SU-DHL-6 (cell line): ENCODE data around the gene ZNF385C.

Source experiments
- H2AFZ ChIP-seq: fragments of 200-600 bp; sonication (generic); 2 replicates; pipeline ENCODE4 v1.6.1; 2014; ENCODE audit warnings: low read depth, mild to moderate bottlenecking, moderate library complexity, mixed read lengths, antibody characterized with exemption, low read length; ENCODE audit not compliant: severe bottlenecking
- H3F3A ChIP-seq: fragments of 200-600 bp; shearing (Covaris generic); 2 replicates; pipeline ENCODE4 v1.6.0; 2016; ENCODE audit warnings: antibody characterized with exemption, mild to moderate bottlenecking; ENCODE audit not compliant: insufficient read depth
- H3K27ac ChIP-seq: fragments of 200-600 bp; sonication (generic); 2 replicates; pipeline ENCODE4 v1.5.1; 2016; ENCODE audit warnings: low read depth, mild to moderate bottlenecking, low read length, moderate library complexity, mixed read lengths
- H3K27me3 ChIP-seq: fragments of 200-600 bp; sonication (generic), shearing (Covaris generic); 2 replicates; pipeline ENCODE4 v1.6.0; 2014; ENCODE audit warnings: mild to moderate bottlenecking, low read length
- H3K36me3 ChIP-seq: fragments of 200-600 bp; sonication (generic); 2 replicates; pipeline ENCODE4 v1.6.1; 2014; ENCODE audit warnings: mild to moderate bottlenecking, low read length, mixed read lengths
- H3K4me2 ChIP-seq: fragments of 300-600, 200-600 bp; shearing (Covaris generic), sonication (generic); 2 replicates; pipeline ENCODE4 v1.6.0; 2014; ENCODE audit warnings: low read length, low read depth, mild to moderate bottlenecking; ENCODE audit not compliant: poor library complexity, severe bottlenecking
- H3K4me3 ChIP-seq: fragments of 200-600 bp; sonication (generic); 2 replicates; pipeline ENCODE4 v1.5.1; 2014; ENCODE audit warnings: antibody characterized with exemption, low read length, mild to moderate bottlenecking, mixed read lengths; ENCODE audit not compliant: insufficient read depth, poor library complexity, severe bottlenecking
- H3K79me2 ChIP-seq: fragments of 200-600 bp; sonication (generic); 2 replicates; pipeline ENCODE4 v1.6.1; 2014; ENCODE audit warnings: mild to moderate bottlenecking, low read length, moderate library complexity; ENCODE audit not compliant: insufficient read depth
- H3K9ac ChIP-seq: fragments of 200-600 bp; sonication (generic); 2 replicates; pipeline ENCODE4 v1.7.0; 2014; ENCODE audit warnings: mild to moderate bottlenecking, low read length
- H3K9me2 ChIP-seq: fragments of 200-600 bp; sonication (generic); replicated peaks from 2 replicates; pipeline ENCODE4 v1.6.1; 2014; ENCODE audit warnings: low read length; ENCODE audit not compliant: insufficient read depth
- H3K9me3 ChIP-seq: fragments of 200-600 bp; sonication (generic); 2 replicates; pipeline ENCODE4 v1.6.1; 2014; ENCODE audit warnings: low read length, mixed read lengths; ENCODE audit not compliant: insufficient read depth
- H4K20me1 ChIP-seq: fragments of 200-600 bp; sonication (generic); 2 replicates; pipeline ENCODE4 v1.6.1; 2014; ENCODE audit warnings: low read depth, mild to moderate bottlenecking, antibody characterized with exemption, low read length, moderate library complexity, mixed read lengths
- CTCF ChIP-seq: fragments of 200-600 bp; sonication (generic); IDR thresholded peaks from one replicate; pipeline ENCODE4 v1.5.1; 2017; ENCODE audit warnings: antibody characterized with exemption, mild to moderate bottlenecking, low read length, moderate library complexity; ENCODE audit not compliant: insufficient read depth, poor library complexity, severe bottlenecking
- EZH2phosphoT487 ChIP-seq: fragments of 200-600 bp; sonication (generic), shearing (Covaris generic); conservative IDR thresholded peaks from 2 replicates; pipeline ENCODE4 v1.6.1; 2018; ENCODE audit warnings: mild to moderate bottlenecking, antibody characterized with exemption, low read length, moderate library complexity, mixed read lengths

Gene ZNF385C

GRCh38 chr17:42131232-42131631, 33.0 kb upstream of the ZNF385C start:
- Histone ChIP-seq H3K36me3 (peaks cover 10% of the 10 kb centered on the region), H3K9ac (no peak overlapping the region), H3K9me2 (no peaks in the 10 kb centered on the region), H4K20me1 (peaks cover 13% of the 10 kb centered on the region; the same call in 1 of the 2 replicates), H3K27ac (no peak overlapping the region), H2AFZ (no peak overlapping the region), H3K9me3 (no peaks in the 10 kb centered on the region), H3F3A (peaks cover 28% of the 10 kb centered on the region), H3K79me2 (peaks cover 40% of the 10 kb centered on the region), H3K4me2 (no peak overlapping the region), H3K4me3 (no peak overlapping the region), H3K27me3 (no peaks in the 10 kb centered on the region)
- TF ChIP-seq CTCF (no peak), EZH2phosphoT487 (no peak)

- no peak for TF ChIP-seq CTCF
- no peak for TF ChIP-seq EZH2phosphoT487
- no peak overlapping the region for H3K27ac ChIP-seq
- no peaks in the 10 kb centered on the region for H3K9me3 ChIP-seq
- H3K9me2 ChIP-seq, result no peaks in the 10 kb centered on the region
- H3K9ac ChIP-seq, result no peak overlapping the region
- H3K4me3 ChIP-seq, result no peak overlapping the region
- H3K27me3 ChIP-seq, result no peaks in the 10 kb centered on the region
- H3K79me2 ChIP-seq, result peaks cover 31% of the 10 kb centered on the region
- peaks cover 14% of the 10 kb centered on the region for H3K36me3 ChIP-seq
- H3F3A ChIP-seq, result peaks cover 28% of the 10 kb centered on the region
- no peak overlapping the region for H3K4me2 ChIP-seq
- H2AFZ ChIP-seq, result no peak overlapping the region
- peaks cover 13% of the 10 kb centered on the region; the same call in 1 of the 2 replicates for H4K20me1 ChIP-seq
Measured at GRCh38 chr17:42130310-42130936, 32.1 kb upstream of the ZNF385C start.

GRCh38 chr17:42129109-42129837, 31.0 kb upstream of the ZNF385C start:
- H3K9ac ChIP-seq, result no peak overlapping the region
- H3K4me2 ChIP-seq, result no peak overlapping the region
- H4K20me1 ChIP-seq, result peaks cover 13% of the 10 kb centered on the region; the same call in 1 of the 2 replicates
- no peaks in the 10 kb centered on the region for H3K9me3 ChIP-seq
- no peak overlapping the region for H3K27ac ChIP-seq
- H2AFZ ChIP-seq, result no peak overlapping the region
- peaks cover 14% of the 10 kb centered on the region for H3K36me3 ChIP-seq
- no peaks in the 10 kb centered on the region for H3K9me2 ChIP-seq
- no peak overlapping the region for H3K4me3 ChIP-seq
- H3K79me2 ChIP-seq, result peaks cover 26% of the 10 kb centered on the region
- peaks cover 27% of the 10 kb centered on the region for H3F3A ChIP-seq
- TF ChIP-seq CTCF, result no peak
- no peak for TF ChIP-seq EZH2phosphoT487
- no peaks in the 10 kb centered on the region for H3K27me3 ChIP-seq
